Liver (tissue), 9 donors: ENCODE results near the gene GFOD2. TPM values are rescaled to one million over a fixed set of nuclear protein-coding genes. Genes with fewer than 3 reads are reported as not detected.
A peak's percentile ranks its signal among the peaks of the same experiment; 100 is the strongest.

Experiments used
- DNase-seq: peaks from one replicate; pipeline ENCODE4 v3.0.0-alpha.2; 2017; ENCODE audit warnings: low spot score
- H3K27ac ChIP-seq, 2 donors: one replicate each; pipeline ENCODE4 v1.7.0; 2013; ENCODE audit warnings: inconsistent platforms in 2 of 2, low read length in 2 of 2, control low read depth in 1 of 2, low read depth in 1 of 2, mild to moderate bottlenecking in 1 of 2
- H3K27me3 ChIP-seq, 4 donors: one replicate each; pipeline versions ENCODE4 v1.6.1 to v1.7.0; 2013; ENCODE audit warnings: low read length in 3 of 4, inconsistent platforms in 1 of 4, mild to moderate bottlenecking in 1 of 4, moderate library complexity in 1 of 4; ENCODE audit not compliant: control insufficient read depth in 4 of 4, insufficient read depth in 4 of 4
- H3K36me3 ChIP-seq, 4 donors: one replicate each; pipeline versions ENCODE4 v1.6.1 to v1.7.0; 2013; ENCODE audit warnings: low read length in 3 of 4, mild to moderate bottlenecking in 3 of 4, low read depth in 1 of 4, moderate library complexity in 1 of 4; ENCODE audit not compliant: control insufficient read depth in 4 of 4, insufficient read depth in 3 of 4
- H3K4me1 ChIP-seq, 4 donors: one replicate each; pipeline versions ENCODE4 v1.6.1 to v1.7.0; 2013; ENCODE audit warnings: low read length in 3 of 4, mild to moderate bottlenecking in 3 of 4, moderate library complexity in 1 of 4; ENCODE audit not compliant: control insufficient read depth in 4 of 4, insufficient read depth in 4 of 4
- H3K4me3 ChIP-seq, 3 donors: one replicate each; pipeline versions ENCODE4 v1.6.1 to v1.7.0; 2013; ENCODE audit warnings: low read length in 3 of 3, control low read depth in 1 of 3, low read depth in 1 of 3, mild to moderate bottlenecking in 1 of 3
- H3K9ac ChIP-seq, 2 donors: one replicate each; pipeline ENCODE4 v1.7.0; 2013; ENCODE audit warnings: low read length in 2 of 2, mild to moderate bottlenecking in 2 of 2, moderate library complexity in 2 of 2, control low read depth in 1 of 2, low read depth in 1 of 2
- H3K9me3 ChIP-seq, 4 donors: one replicate each; pipeline versions ENCODE4 v1.6.1 to v1.7.0; 2013; ENCODE audit warnings: low read length in 3 of 4; ENCODE audit not compliant: control insufficient read depth in 4 of 4
- EGR1 ChIP-seq, 2 donors: IDR thresholded peaks; 2 replicates each; pipeline ENCODE4 v1.6.1; 2016 to 2018; ENCODE audit warnings: antibody characterized with exemption in 2 of 2, low read depth in 2 of 2
- FOXA1 ChIP-seq: IDR thresholded peaks from 2 replicates; pipeline ENCODE4 v1.6.1; 2016; ENCODE audit warnings: antibody characterized with exemption
- FOXA2 ChIP-seq: IDR thresholded peaks from 2 replicates; pipeline ENCODE4 v1.6.1; 2016; ENCODE audit warnings: antibody characterized with exemption
- GABPA ChIP-seq, 2 donors: IDR thresholded peaks in 1 of 2; conservative IDR thresholded peaks in 1 of 2; 2 replicates each; pipeline ENCODE4 v1.6.1; 2016; ENCODE audit warnings: antibody characterized with exemption in 2 of 2, mild to moderate bottlenecking in 1 of 2, moderate library complexity in 1 of 2
- HNF4A ChIP-seq, 2 donors: conservative IDR thresholded peaks; 2 replicates each; pipeline ENCODE4 v1.6.1; 2016; ENCODE audit warnings: antibody characterized with exemption in 2 of 2, mild to moderate bottlenecking in 2 of 2
- HNF4G ChIP-seq: IDR thresholded peaks from 2 replicates; pipeline ENCODE4 v1.6.1; 2016; ENCODE audit warnings: antibody characterized with exemption
- JUND ChIP-seq, 2 donors: IDR thresholded peaks; 2 replicates each; pipeline ENCODE4 v1.6.1; 2016; ENCODE audit warnings: antibody characterized with exemption in 2 of 2
- NR2F2 ChIP-seq: IDR thresholded peaks from 2 replicates; pipeline ENCODE4 v1.6.1; 2016; ENCODE audit warnings: antibody characterized with exemption
- RAD21 ChIP-seq, 2 donors: IDR thresholded peaks; 2 replicates each; pipeline ENCODE4 v1.6.1; 2016; ENCODE audit warnings: antibody characterized with exemption in 2 of 2, mild to moderate bottlenecking in 2 of 2
- RXRA ChIP-seq, 2 donors: IDR thresholded peaks; 2 replicates each; pipeline ENCODE4 v1.6.1; 2017 to 2018; ENCODE audit warnings: antibody characterized with exemption in 2 of 2, mild to moderate bottlenecking in 1 of 2
- SP1 ChIP-seq: IDR thresholded peaks from 2 replicates; pipeline ENCODE4 v1.6.1; 2018; ENCODE audit warnings: antibody characterized with exemption, mild to moderate bottlenecking
- TAF1 ChIP-seq: conservative IDR thresholded peaks from 2 replicates; pipeline ENCODE4 v1.6.1; 2016; ENCODE audit warnings: antibody characterized with exemption, mild to moderate bottlenecking
- YY1 ChIP-seq: IDR thresholded peaks from 2 replicates; pipeline ENCODE4 v1.6.1; 2016; ENCODE audit warnings: antibody characterized with exemption, mild to moderate bottlenecking
- ZBTB33 ChIP-seq: IDR thresholded peaks from 2 replicates; pipeline ENCODE4 v1.6.1; 2016; ENCODE audit warnings: antibody characterized with exemption
- WGBS: extraction: QIAGEN DNeasy Blood & Tissue Kit; methylation state at CpG from one replicate; pipeline ENCODE4 v1.1.7; 2013; 5-methylcytosine and 5-hydroxymethylcytosine counted together
- polyA plus RNA-seq, 2 donors: library from polyadenylated mRNA; stranded (reverse) in 1 of 2; unstranded in 1 of 2; fragments of 200-250 nt in 1 of 2; fragments of >200 nt in 1 of 2; fragmentation: Nextera tagmentation in 1 of 2; extraction: Ambion mirVana in 1 of 2; gene quantifications; one replicate each; pipeline versions ENCODE4 v1.2.1 to v1.2.3, GENCODE V29; 2013 to 2015
- total RNA-seq, 2 donors: library from RNA; depleted of rRNA; stranded (reverse); fragments of >200 nt; gene quantifications; one replicate each; pipeline ENCODE4 v1.2.3, GENCODE V29; 2014
- TF ChIP-seq, protein P1 (sequence below): fragments of 150-350 bp; IDR thresholded peaks from 2 replicates; pipeline ENCODE4 v1.5.1; 2017; ENCODE audit warnings: improper control_type of control experiment, low read depth, low read length; ENCODE audit not compliant: missing input control
- TF ChIP-seq, protein P2 (sequence below): IDR thresholded peaks from 2 replicates; pipeline ENCODE4 v1.6.1; 2016; ENCODE audit warnings: antibody characterized with exemption
- TF ChIP-seq, protein P3 (sequence below): IDR thresholded peaks from 2 replicates; pipeline ENCODE4 v1.6.1; 2016; ENCODE audit warnings: antibody characterized with exemption
- TF ChIP-seq, protein P4 (sequence below): IDR thresholded peaks from 2 replicates; pipeline ENCODE4 v1.6.1; 2016; ENCODE audit warnings: antibody characterized with exemption, mild to moderate bottlenecking
- donor health status: healthy.
- donor health status: healthy.
- donor health status: healthy.
- donor health status: healthy.
- donor health status: healthy.

Gene GFOD2
- total and polyA plus RNA-seq, 4 donors: 12.7 to 48.8 (median 28.9) TPM

GRCh38 chr16:67662653-67663010, 56.5 kb downstream of the GFOD2 start:
- Histone ChIP-seq H3K36me3 (no peaks in the 10 kb centered on the region), H3K4me3 (no peak overlapping the region), H3K9ac (peak overlapping the region in 1 of 2 donors; percentile 40), H3K27me3 (no peaks in the 10 kb centered on the region), H3K4me1 (peaks cover 18 to 68% (median 50%) of the 10 kb centered on the region in 4 donors), H3K27ac (peak overlapping the region; percentile 58 to 71), H3K9me3 (no peaks in the 10 kb centered on the region)
- DNase-seq: no peak
- TF ChIP-seq HNF4G: no peak
- no peak for TF ChIP-seq RAD21 (IDR thresholded peaks at IDR 0.05)
- TF ChIP-seq, protein P1, sequence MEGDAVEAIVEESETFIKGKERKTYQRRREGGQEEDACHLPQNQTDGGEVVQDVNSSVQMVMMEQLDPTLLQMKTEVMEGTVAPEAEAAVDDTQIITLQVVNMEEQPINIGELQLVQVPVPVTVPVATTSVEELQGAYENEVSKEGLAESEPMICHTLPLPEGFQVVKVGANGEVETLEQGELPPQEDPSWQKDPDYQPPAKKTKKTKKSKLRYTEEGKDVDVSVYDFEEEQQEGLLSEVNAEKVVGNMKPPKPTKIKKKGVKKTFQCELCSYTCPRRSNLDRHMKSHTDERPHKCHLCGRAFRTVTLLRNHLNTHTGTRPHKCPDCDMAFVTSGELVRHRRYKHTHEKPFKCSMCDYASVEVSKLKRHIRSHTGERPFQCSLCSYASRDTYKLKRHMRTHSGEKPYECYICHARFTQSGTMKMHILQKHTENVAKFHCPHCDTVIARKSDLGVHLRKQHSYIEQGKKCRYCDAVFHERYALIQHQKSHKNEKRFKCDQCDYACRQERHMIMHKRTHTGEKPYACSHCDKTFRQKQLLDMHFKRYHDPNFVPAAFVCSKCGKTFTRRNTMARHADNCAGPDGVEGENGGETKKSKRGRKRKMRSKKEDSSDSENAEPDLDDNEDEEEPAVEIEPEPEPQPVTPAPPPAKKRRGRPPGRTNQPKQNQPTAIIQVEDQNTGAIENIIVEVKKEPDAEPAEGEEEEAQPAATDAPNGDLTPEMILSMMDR: no peak
- TF ChIP-seq EGR1 (IDR thresholded peaks at IDR 0.05; ENCODE audit: low read depth in 2 of 2): no peak
- TF ChIP-seq ZBTB33: no peak
- TF ChIP-seq, protein P2, sequence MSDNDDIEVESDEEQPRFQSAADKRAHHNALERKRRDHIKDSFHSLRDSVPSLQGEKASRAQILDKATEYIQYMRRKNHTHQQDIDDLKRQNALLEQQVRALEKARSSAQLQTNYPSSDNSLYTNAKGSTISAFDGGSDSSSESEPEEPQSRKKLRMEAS: no peak
- TF ChIP-seq FOXA2: no peak
- TF ChIP-seq TAF1: no peak
- TF ChIP-seq SP1: no peak
- TF ChIP-seq RXRA (IDR thresholded peaks at IDR 0.05): no peak
- no peak for TF ChIP-seq YY1
- no peak for TF ChIP-seq JUND (IDR thresholded peaks at IDR 0.05)
- TF ChIP-seq FOXA1: no peak
- TF ChIP-seq GABPA (IDR thresholded peaks at IDR 0.05 in 1 of 2, conservative IDR thresholded peaks at IDR 0.05 in 1 of 2): no peak
- TF ChIP-seq, protein P3, sequence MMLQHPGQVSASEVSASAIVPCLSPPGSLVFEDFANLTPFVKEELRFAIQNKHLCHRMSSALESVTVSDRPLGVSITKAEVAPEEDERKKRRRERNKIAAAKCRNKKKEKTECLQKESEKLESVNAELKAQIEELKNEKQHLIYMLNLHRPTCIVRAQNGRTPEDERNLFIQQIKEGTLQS: no peak

DNA sequence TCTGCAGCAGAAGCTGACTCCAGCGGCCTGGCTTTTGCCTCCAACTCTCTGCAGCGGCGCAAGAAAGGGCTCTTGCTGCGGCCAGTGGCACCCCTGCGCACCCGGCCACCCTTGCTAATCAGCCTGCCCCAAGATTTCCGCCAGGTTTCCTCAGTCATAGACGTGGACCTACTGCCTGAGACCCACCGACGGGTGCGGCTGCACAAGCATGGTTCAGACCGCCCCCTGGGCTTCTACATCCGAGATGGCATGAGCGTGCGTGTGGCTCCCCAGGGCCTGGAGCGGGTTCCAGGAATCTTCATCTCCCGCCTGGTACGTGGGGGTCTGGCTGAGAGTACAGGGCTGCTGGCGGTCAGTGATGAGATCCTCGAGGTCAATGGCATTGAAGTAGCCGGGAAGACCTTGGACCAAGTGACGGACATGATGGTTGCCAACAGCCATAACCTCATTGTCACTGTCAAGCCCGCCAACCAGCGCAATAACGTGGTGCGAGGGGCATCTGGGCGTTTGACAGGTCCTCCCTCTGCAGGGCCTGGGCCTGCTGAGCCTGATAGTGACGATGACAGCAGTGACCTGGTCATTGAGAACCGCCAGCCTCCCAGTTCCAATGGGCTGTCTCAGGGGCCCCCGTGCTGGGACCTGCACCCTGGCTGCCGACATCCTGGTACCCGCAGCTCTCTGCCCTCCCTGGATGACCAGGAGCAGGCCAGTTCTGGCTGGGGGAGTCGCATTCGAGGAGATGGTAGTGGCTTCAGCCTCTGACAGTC, 57.0 kb downstream of the GFOD2 start:
- no peak for DNase-seq
- no peak overlapping the region for H3K9ac ChIP-seq
- no peak overlapping the region for H3K4me3 ChIP-seq
- H3K4me1 ChIP-seq: peaks cover 16 to 63% (median 44%) of the 10 kb centered on the region in 4 donors
- no peak overlapping the region for H3K27ac ChIP-seq
- H3K36me3 ChIP-seq: no peaks in the 10 kb centered on the region
- 94% methylated on average over 34 of the region's 34 CpGs for WGBS
- H3K9me3 ChIP-seq: no peaks in the 10 kb centered on the region
- no peaks in the 10 kb centered on the region for H3K27me3 ChIP-seq
- TF ChIP-seq, protein P1: no peak
- TF ChIP-seq FOXA1 (no peak), SP1 (no peak), HNF4A (conservative IDR thresholded peaks at IDR 0.05) (no peak), RXRA (IDR thresholded peaks at IDR 0.05) (no peak), JUND (IDR thresholded peaks at IDR 0.05) (no peak), ZBTB33 (no peak), FOXA2 (no peak), YY1 (no peak), NR2F2 (no peak), GABPA (IDR thresholded peaks at IDR 0.05 in 1 of 2, conservative IDR thresholded peaks at IDR 0.05 in 1 of 2) (no peak), HNF4G (no peak), RAD21 (IDR thresholded peaks at IDR 0.05) (no peak)
- TF ChIP-seq, protein P3: no peak
- TF ChIP-seq, protein P4, sequence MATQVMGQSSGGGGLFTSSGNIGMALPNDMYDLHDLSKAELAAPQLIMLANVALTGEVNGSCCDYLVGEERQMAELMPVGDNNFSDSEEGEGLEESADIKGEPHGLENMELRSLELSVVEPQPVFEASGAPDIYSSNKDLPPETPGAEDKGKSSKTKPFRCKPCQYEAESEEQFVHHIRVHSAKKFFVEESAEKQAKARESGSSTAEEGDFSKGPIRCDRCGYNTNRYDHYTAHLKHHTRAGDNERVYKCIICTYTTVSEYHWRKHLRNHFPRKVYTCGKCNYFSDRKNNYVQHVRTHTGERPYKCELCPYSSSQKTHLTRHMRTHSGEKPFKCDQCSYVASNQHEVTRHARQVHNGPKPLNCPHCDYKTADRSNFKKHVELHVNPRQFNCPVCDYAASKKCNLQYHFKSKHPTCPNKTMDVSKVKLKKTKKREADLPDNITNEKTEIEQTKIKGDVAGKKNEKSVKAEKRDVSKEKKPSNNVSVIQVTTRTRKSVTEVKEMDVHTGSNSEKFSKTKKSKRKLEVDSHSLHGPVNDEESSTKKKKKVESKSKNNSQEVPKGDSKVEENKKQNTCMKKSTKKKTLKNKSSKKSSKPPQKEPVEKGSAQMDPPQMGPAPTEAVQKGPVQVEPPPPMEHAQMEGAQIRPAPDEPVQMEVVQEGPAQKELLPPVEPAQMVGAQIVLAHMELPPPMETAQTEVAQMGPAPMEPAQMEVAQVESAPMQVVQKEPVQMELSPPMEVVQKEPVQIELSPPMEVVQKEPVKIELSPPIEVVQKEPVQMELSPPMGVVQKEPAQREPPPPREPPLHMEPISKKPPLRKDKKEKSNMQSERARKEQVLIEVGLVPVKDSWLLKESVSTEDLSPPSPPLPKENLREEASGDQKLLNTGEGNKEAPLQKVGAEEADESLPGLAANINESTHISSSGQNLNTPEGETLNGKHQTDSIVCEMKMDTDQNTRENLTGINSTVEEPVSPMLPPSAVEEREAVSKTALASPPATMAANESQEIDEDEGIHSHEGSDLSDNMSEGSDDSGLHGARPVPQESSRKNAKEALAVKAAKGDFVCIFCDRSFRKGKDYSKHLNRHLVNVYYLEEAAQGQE: no peak
